Spinal cord (tissue), 10 donors: ENCODE measurements around the gene TTC13. TPM values are rescaled to one million over a fixed set of nuclear protein-coding genes. Genes with fewer than 3 reads are reported as not detected.
A peak's percentile ranks its signal among the peaks of the same experiment; 100 is the strongest.

Source experiments
- DNase-seq, 6 donors: peaks; one replicate each; pipeline versions ENCODE4 v3.0.0 to v3.0.0-alpha.2; 2013 to 2015; ENCODE audit warnings: low spot score in 6 of 6, low read depth in 4 of 6
- H3K27ac ChIP-seq: one replicate; pipeline ENCODE4 v1.5.1; 2013; ENCODE audit warnings: low read depth, low read length, control low read depth
- H3K27me3 ChIP-seq: one replicate; pipeline ENCODE4 v1.6.1; 2013; ENCODE audit warnings: low read length; ENCODE audit not compliant: control insufficient read depth, insufficient read depth
- H3K36me3 ChIP-seq: one replicate; pipeline ENCODE4 v1.6.1; 2013; ENCODE audit warnings: low read length; ENCODE audit not compliant: control insufficient read depth, insufficient read depth
- H3K4me1 ChIP-seq: one replicate; pipeline ENCODE4 v1.6.1; 2013; ENCODE audit warnings: low read length; ENCODE audit not compliant: control insufficient read depth, insufficient read depth
- H3K4me3 ChIP-seq: one replicate; pipeline ENCODE4 v1.5.1; 2013; ENCODE audit warnings: low read depth, low read length, control low read depth
- H3K9me3 ChIP-seq: one replicate; pipeline ENCODE4 v1.6.1; 2013; ENCODE audit warnings: low read length; ENCODE audit not compliant: control insufficient read depth, insufficient read depth
- WGBS: methylation state at CpG from one replicate; pipeline ENCODE4 v1.1.5; 2013; ENCODE audit warnings: missing lambda C conversion rate; ENCODE audit not compliant: insufficient coverage; 5-methylcytosine and 5-hydroxymethylcytosine counted together
- polyA plus RNA-seq, 2 donors: library from polyadenylated mRNA; unstranded; fragments of 120-200 nt; gene quantifications; one replicate each; pipeline ENCODE4 v1.2.1, GENCODE V29; 2013; ENCODE audit not compliant: insufficient read length in 2 of 2
- total RNA-seq, 2 donors: library from RNA; depleted of rRNA in 1 of 2; stranded (reverse); fragments of 120-200 nt in 1 of 2; fragments of >200 nt in 1 of 2; gene quantifications; one replicate each; pipeline versions ENCODE4 v1.2.3 to v1.2.4, GENCODE V29; 2013 to 2014
- donor health status: healthy.

The TTC13 gene
- total and polyA plus RNA-seq, 4 donors: 23.5 to 48.3 (median 35.1) TPM

DNA sequence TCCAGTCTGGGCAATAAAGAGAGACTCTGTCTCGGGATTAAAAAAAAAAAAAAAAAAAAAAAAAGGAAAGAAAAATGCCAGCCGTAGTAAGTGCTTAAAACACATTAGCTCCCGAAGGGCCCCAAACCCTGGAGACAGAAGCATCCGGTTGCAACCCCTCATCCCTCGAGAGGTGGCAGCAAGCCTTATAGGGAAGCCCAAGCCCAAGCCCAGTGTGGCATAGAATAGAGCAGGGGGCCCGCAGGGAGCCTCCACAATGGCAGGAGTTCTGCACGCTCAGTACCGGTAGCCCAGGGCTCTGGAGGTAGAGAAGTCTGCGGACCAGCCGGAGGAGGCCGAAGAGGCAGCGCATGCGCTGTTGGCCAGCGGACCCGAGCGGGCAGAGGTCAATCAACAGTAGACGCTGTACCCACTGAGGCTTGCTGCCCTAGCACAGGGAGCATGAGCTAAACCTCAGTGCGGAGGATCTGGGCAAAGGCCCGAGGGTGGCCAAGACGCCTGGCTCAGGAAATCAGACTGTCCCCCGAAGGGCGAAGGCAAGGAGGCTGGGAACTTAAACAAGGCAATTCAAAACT, 76.2 kb downstream of the TTC13 start:
- 94% methylated on average over 19 of the region's 22 CpGs for WGBS
- Histone ChIP-seq H3K27me3 (no peaks in the 10 kb centered on the region), H3K4me1 (no peaks in the 10 kb centered on the region), H3K4me3 (no peak overlapping the region), H3K36me3 (peaks cover 8% of the 10 kb centered on the region), H3K9me3 (no peaks in the 10 kb centered on the region), H3K27ac (no peak overlapping the region)
- DNase-seq: no peak

GRCh38 chr1:230901671-230902070, 77.0 kb downstream of the TTC13 start:
- Histone ChIP-seq H3K36me3 (peaks cover 8% of the 10 kb centered on the region), H3K4me3 (no peak overlapping the region), H3K27me3 (no peaks in the 10 kb centered on the region), H3K9me3 (no peaks in the 10 kb centered on the region), H3K4me1 (no peaks in the 10 kb centered on the region), H3K27ac (no peak overlapping the region)
- 55% methylated on average over 2 of the region's 6 CpGs for WGBS
- DNase-seq: peak in 1 of 6 donors; percentile 27

DNA sequence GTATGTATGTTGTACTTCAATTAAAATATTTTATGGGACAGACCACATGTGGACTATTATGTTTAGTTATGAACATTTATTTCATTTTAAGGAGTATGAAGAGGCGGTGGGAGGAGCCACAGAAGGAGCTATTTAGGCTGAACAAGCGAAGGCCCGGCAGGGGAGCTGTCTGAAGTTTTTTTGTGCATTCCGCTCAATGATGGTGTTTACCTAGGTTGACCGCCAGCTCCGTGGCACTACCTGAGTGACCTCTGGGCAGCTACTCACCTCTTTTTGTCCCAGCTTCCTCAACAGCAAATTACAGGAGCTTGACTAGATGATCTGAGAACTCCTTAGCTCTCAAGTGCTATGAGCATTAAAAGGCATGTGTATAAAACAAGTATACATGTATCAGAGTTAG, 77.7 kb downstream of the TTC13 start:
- 92% methylated on average over 6 of the region's 6 CpGs for WGBS
- H3K36me3 ChIP-seq: peaks cover 8% of the 10 kb centered on the region
- no peaks in the 10 kb centered on the region for H3K4me1 ChIP-seq

GRCh38 chr1:230899841-230900251, 78.8 kb downstream of the TTC13 start:
- no peak for DNase-seq
- 60% methylated on average over 1 of the region's 5 CpGs for WGBS
- H3K9me3 ChIP-seq: no peaks in the 10 kb centered on the region
- no peak overlapping the region for H3K27ac ChIP-seq
- peaks cover 6% of the 10 kb centered on the region for H3K36me3 ChIP-seq
- H3K27me3 ChIP-seq: no peaks in the 10 kb centered on the region
- no peak overlapping the region for H3K4me3 ChIP-seq
- no peaks in the 10 kb centered on the region for H3K4me1 ChIP-seq

More for the DNA sequence above, 77.7 kb downstream of the TTC13 start:
- Histone ChIP-seq H3K27ac (no peak overlapping the region), H3K27me3 (no peaks in the 10 kb centered on the region), H3K9me3 (no peaks in the 10 kb centered on the region), H3K4me3 (no peak overlapping the region)
- no peak for DNase-seq

DNA sequence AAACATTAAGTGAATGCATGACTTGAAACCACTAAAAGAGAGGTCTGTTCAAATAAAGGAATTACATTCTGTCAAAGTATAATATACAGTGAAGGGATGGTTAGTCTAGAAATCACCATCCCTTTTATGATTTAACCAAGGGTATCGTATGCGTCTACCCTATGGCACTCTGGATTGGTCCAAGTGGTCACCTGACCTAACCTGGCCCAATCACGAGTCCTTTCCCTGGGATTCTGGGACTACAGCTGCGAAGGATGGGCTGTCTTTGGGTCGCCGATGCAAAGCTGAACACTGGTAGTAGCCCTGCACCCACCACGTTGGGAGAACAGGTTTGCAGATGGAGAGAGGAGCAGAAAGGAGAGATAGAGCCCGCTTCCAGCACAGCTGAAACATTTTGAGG, 79.9 kb downstream of the TTC13 start:
- Histone ChIP-seq H3K27ac (no peak overlapping the region), H3K4me1 (no peaks in the 10 kb centered on the region), H3K27me3 (no peaks in the 10 kb centered on the region), H3K36me3 (peaks cover 4% of the 10 kb centered on the region), H3K9me3 (no peaks in the 10 kb centered on the region), H3K4me3 (no peak overlapping the region)
- no peak for DNase-seq
- 87% methylated on average over 7 of the region's 8 CpGs for WGBS

DNA sequence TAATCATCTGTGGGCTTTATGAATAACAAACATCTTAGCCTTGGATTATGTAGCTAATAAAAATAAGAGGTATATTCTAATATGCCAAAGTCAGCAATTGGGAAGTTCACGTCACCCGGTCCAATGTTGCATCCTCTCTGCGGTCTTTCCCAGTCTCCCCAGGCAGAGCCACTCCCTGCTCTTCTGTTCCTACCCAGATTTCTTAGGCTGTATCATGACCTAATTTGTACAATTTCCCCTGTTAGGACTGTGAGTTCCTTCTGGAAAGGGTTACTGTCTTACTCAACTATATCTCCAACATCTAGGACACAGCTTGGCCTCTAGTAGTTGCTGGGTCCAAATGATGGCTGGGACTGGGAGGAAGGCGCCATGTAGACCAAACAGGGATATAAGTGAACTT, 80.5 kb downstream of the TTC13 start:
- Histone ChIP-seq H3K27ac (no peak overlapping the region), H3K4me3 (no peak overlapping the region), H3K36me3 (peaks cover 4% of the 10 kb centered on the region), H3K27me3 (no peaks in the 10 kb centered on the region), H3K9me3 (no peaks in the 10 kb centered on the region), H3K4me1 (no peaks in the 10 kb centered on the region)
- no peak for DNase-seq
- WGBS: 60% methylated on average over 1 of the region's 4 CpGs

- 80% methylated on average over 1 of the region's 1 CpG for WGBS
- DNase-seq: peak in 1 of 6 donors; percentile 47
- no peak overlapping the region for H3K27ac ChIP-seq
Observed at GRCh38 chr1:230896779-230897178, 81.9 kb downstream of the TTC13 start.

GRCh38 chr1:230895452-230895851, 83.2 kb downstream of the TTC13 start:
- no CpG with 5 or more reads among the region's 2 CpGs for WGBS
- H3K9me3 ChIP-seq: no peaks in the 10 kb centered on the region

More at GRCh38 chr1:230896779-230897178, 81.9 kb downstream of the TTC13 start:
- Histone ChIP-seq H3K4me3 (no peak overlapping the region), H3K9me3 (no peaks in the 10 kb centered on the region), H3K27me3 (no peaks in the 10 kb centered on the region), H3K4me1 (no peaks in the 10 kb centered on the region), H3K36me3 (no peaks in the 10 kb centered on the region)

DNA sequence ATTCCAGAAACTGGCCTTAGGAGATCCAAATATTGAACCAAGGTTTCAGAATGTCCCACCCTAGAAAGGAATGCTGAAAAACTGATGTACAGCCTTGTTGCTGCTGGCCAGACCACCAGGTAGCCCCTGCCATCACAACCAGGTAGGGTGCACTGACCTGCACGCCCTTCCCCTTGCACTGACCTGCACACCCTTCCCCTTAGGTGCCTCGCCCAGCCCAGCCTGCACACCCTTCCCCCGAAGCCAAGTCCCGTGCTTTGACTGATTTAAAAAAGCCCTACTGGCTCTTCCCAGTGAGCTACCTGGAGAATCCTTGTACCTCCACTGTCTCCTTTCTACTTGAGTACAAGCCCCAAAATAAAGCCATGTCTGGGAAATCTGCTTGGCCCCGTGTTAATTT, 84.0 kb downstream of the TTC13 start:
- WGBS: 96% methylated on average over 4 of the region's 5 CpGs
- no peaks in the 10 kb centered on the region for H3K36me3 ChIP-seq

More at GRCh38 chr1:230895452-230895851, 83.2 kb downstream of the TTC13 start:
- no peaks in the 10 kb centered on the region for H3K27me3 ChIP-seq
- no peak overlapping the region for H3K27ac ChIP-seq
- H3K36me3 ChIP-seq: no peaks in the 10 kb centered on the region
- DNase-seq: no peak
- H3K4me1 ChIP-seq: no peaks in the 10 kb centered on the region
- H3K4me3 ChIP-seq: no peak overlapping the region

DNA sequence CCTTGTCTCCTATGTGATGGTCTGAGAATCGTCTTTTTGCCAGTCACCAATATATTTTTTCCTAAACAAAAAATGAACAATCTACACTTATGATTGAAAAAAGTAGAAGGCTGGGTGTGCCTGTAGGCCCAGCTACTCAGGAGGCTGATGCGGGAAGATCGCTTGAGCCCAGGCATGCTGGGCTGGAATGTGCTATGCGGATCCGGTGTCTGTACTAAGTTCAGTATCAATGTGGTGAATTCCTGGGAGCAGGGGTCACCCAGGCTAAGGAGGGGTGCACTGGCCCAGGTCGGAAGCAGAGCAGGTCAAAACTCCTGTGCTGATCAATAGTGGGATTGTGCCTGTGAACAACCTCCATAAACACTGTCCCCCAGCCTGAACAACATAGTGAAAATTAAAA, 84.6 kb downstream of the TTC13 start:
- 100% methylated on average over 4 of the region's 6 CpGs for WGBS
- Histone ChIP-seq H3K36me3 (no peaks in the 10 kb centered on the region), H3K4me1 (no peaks in the 10 kb centered on the region), H3K27ac (no peak overlapping the region), H3K9me3 (no peaks in the 10 kb centered on the region), H3K27me3 (no peaks in the 10 kb centered on the region), H3K4me3 (no peak overlapping the region)
- DNase-seq: no peak

More for the DNA sequence above, 84.0 kb downstream of the TTC13 start:
- no peak overlapping the region for H3K4me3 ChIP-seq
- no peak for DNase-seq
- no peaks in the 10 kb centered on the region for H3K27me3 ChIP-seq
- H3K4me1 ChIP-seq: no peaks in the 10 kb centered on the region
- H3K27ac ChIP-seq: no peak overlapping the region
- H3K9me3 ChIP-seq: no peaks in the 10 kb centered on the region
